ENCODE measurements around the gene RYR3. TPM values are rescaled to one million over a fixed set of nuclear protein-coding genes. Genes with fewer than 3 reads are reported as not detected.

Gene RYR3
- total RNA-seq, 1 donor from 2014 or later, result under 0.01 TPM

DNA sequence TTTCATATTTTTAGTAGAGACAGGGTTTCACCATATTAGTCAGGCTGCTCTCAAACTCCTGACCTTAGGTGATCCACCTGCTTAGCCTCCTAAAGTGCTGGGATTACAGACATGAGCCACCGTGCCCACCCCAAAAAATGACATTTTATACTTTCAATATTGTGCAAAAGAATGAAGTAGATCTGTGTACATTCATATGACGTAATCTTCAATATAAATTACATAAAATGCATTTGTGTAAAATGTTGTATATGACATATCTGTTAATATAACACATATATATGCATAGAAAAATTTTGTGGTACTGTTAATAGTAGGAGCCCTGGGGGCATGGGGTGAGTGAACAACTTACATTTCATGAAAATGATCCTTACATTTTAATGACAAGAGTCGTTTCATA, 71.7 kb downstream of the RYR3 start:
- FAIRE-seq (no peak), DNase-seq (ENCODE audit: low read depth) (no peak)
- TF ChIP-seq CTCF (IDR thresholded peaks at IDR 0.05; ENCODE audit: insufficient read depth, low read length, severe bottlenecking), result no peak
- no peaks in the 10 kb centered on the region for H3K36me3 ChIP-seq (ENCODE audit: control insufficient read depth, insufficient read depth, low read length)
- H3K4me3 ChIP-seq (ENCODE audit: low read depth, low read length), result no peak overlapping the region
- H3K27me3 ChIP-seq (ENCODE audit: control insufficient read depth, insufficient read depth, low read length), result no peaks in the 10 kb centered on the region

DNA sequence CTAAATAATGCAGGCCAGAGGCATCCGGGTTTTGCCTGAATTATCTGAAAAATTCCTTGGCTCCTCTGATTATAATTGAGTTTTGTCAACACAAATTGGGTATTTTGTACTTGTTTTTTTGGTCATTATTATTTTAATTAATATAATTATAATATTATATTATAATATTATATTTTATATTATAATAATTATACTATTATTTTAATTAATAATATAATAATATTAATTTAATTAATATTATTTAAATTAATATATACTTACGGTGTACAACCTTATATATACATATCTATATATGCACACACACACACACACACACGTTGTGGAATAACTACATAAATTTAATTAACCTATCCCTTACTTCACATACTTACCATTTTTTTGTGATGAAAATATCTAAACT, 73.5 kb downstream of the RYR3 start:
- no peak overlapping the region for H3K4me3 ChIP-seq (ENCODE audit: low read depth, low read length)
- FAIRE-seq, result no peak

GRCh38 chr15:33392453-33392852, 81.7 kb downstream of the RYR3 start:
- no peak for TF ChIP-seq CTCF (IDR thresholded peaks at IDR 0.05; ENCODE audit: insufficient read depth, low read length, severe bottlenecking)
- FAIRE-seq, result peak; percentile 23
- DNase-seq (ENCODE audit: low read depth), result no peak
- Histone ChIP-seq H3K27me3 (ENCODE audit: control insufficient read depth, insufficient read depth, low read length) (no peaks in the 10 kb centered on the region), H3K36me3 (ENCODE audit: control insufficient read depth, insufficient read depth, low read length) (no peaks in the 10 kb centered on the region), H3K4me3 (ENCODE audit: low read depth, low read length) (no peak overlapping the region)

More for the DNA sequence above, 73.5 kb downstream of the RYR3 start:
- no peak for TF ChIP-seq CTCF (IDR thresholded peaks at IDR 0.05; ENCODE audit: insufficient read depth, low read length, severe bottlenecking)
- no peaks in the 10 kb centered on the region for H3K36me3 ChIP-seq (ENCODE audit: control insufficient read depth, insufficient read depth, low read length)
- H3K27me3 ChIP-seq (ENCODE audit: control insufficient read depth, insufficient read depth, low read length), result no peaks in the 10 kb centered on the region
- DNase-seq (ENCODE audit: low read depth), result no peak

DNA sequence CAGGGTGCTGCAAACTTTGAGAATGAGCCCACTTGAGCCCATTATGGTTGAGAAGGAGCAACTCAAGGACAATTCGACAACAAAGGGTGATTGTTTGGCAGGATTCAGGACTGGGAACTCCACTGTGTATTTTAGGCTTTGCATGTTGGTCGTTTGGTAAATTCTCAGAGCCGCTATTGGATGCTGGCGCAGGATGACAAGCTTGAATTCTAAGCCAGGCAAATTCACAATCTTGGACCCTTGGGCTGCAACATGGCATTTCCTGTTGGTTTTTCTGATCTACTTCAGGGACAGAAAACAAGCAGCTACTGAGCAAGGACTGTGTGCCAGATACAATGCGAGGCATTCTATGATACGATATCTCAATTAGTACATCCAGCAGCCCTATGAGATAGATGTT, 82.8 kb downstream of the RYR3 start:
- Histone ChIP-seq H3K4me3 (ENCODE audit: low read depth, low read length) (no peak overlapping the region), H3K27me3 (ENCODE audit: control insufficient read depth, insufficient read depth, low read length) (no peaks in the 10 kb centered on the region), H3K36me3 (ENCODE audit: control insufficient read depth, insufficient read depth, low read length) (no peaks in the 10 kb centered on the region)
- DNase-seq (ENCODE audit: low read depth), result no peak
- TF ChIP-seq CTCF (IDR thresholded peaks at IDR 0.05; ENCODE audit: insufficient read depth, low read length, severe bottlenecking), result no peak
- no peak for FAIRE-seq

GRCh38 chr15:33395321-33395720, 84.6 kb downstream of the RYR3 start:
- no peak for TF ChIP-seq CTCF (IDR thresholded peaks at IDR 0.05; ENCODE audit: insufficient read depth, low read length, severe bottlenecking)
- H3K27me3 ChIP-seq (ENCODE audit: control insufficient read depth, insufficient read depth, low read length), result no peaks in the 10 kb centered on the region
- FAIRE-seq (no peak), DNase-seq (ENCODE audit: low read depth) (no peak)
- no peaks in the 10 kb centered on the region for H3K36me3 ChIP-seq (ENCODE audit: control insufficient read depth, insufficient read depth, low read length)
- no peak overlapping the region for H3K4me3 ChIP-seq (ENCODE audit: low read depth, low read length)

GRCh38 chr15:33395846-33396245, 85.1 kb downstream of the RYR3 start:
- no peak overlapping the region for H3K4me3 ChIP-seq (ENCODE audit: low read depth, low read length)
- DNase-seq (ENCODE audit: low read depth), result no peak
- H3K27me3 ChIP-seq (ENCODE audit: control insufficient read depth, insufficient read depth, low read length), result no peaks in the 10 kb centered on the region
- peak; percentile 7 for FAIRE-seq
- H3K36me3 ChIP-seq (ENCODE audit: control insufficient read depth, insufficient read depth, low read length), result no peaks in the 10 kb centered on the region
- TF ChIP-seq CTCF (IDR thresholded peaks at IDR 0.05; ENCODE audit: insufficient read depth, low read length, severe bottlenecking), result no peak
